IPS DF 6.9 (cell line): ENCODE results near the gene NOC2L.
A peak's percentile ranks its signal among the peaks of the same experiment; 100 is the strongest.

Experiments
- DNase-seq: peaks from one replicate; pipeline ENCODE4 v3.0.0-alpha.2; 2013; ENCODE audit warnings: low read depth, low spot score
- H3K27ac ChIP-seq: one replicate; pipeline ENCODE4 v1.5.1; 2013; ENCODE audit warnings: low read length, control low read depth
- H3K27me3 ChIP-seq: 2 replicates; pipeline ENCODE4 v1.6.1; 2013; ENCODE audit warnings: mild to moderate bottlenecking, low read length; ENCODE audit not compliant: control insufficient read depth, insufficient read depth
- H3K36me3 ChIP-seq: 2 replicates; pipeline ENCODE4 v1.6.1; 2013; ENCODE audit warnings: low read length; ENCODE audit not compliant: control insufficient read depth, insufficient read depth
- H3K4me1 ChIP-seq: 2 replicates; pipeline ENCODE4 v1.6.1; 2013; ENCODE audit warnings: low read length; ENCODE audit not compliant: control insufficient read depth, insufficient read depth
- H3K4me3 ChIP-seq: 2 replicates; pipeline ENCODE4 v1.5.1; 2013; ENCODE audit warnings: mild to moderate bottlenecking, low read length
- H3K9me3 ChIP-seq: 2 replicates; pipeline ENCODE4 v1.6.1; 2013; ENCODE audit warnings: low read length, inconsistent platforms; ENCODE audit not compliant: control insufficient read depth, insufficient read depth
- WGBS: extraction: QIAGEN DNeasy Blood & Tissue Kit; methylation state at CpG from one replicate; pipeline ENCODE4 v1.1.7; 2013; ENCODE audit warnings: mixed read lengths, missing lambda C conversion rate; ENCODE audit not compliant: insufficient read length, insufficient coverage; 5-methylcytosine and 5-hydroxymethylcytosine counted together

The NOC2L gene

DNA sequence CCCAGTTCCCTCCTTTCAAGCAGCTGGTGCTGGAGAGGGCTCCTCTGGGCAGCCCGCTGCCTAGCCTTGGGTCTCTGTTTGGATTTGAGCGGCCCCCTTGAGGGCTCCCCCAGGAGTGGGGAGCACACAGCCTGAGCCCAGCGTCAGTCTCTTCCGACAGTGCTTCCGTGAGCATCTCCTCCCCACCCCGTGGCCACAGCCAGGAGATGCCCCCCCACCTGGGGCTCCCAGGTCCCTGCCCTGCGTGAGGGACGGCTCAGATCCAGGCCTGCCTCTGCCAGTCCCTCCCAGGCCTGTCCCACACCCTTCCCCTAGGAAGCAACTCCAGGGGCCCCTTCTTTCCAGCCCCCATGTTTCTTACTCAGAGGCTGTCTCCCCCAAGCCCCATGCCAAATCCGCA lies 31.8 kb downstream of the NOC2L start:
- no peak overlapping the region for H3K4me3 ChIP-seq
- no peak for DNase-seq

DNA sequence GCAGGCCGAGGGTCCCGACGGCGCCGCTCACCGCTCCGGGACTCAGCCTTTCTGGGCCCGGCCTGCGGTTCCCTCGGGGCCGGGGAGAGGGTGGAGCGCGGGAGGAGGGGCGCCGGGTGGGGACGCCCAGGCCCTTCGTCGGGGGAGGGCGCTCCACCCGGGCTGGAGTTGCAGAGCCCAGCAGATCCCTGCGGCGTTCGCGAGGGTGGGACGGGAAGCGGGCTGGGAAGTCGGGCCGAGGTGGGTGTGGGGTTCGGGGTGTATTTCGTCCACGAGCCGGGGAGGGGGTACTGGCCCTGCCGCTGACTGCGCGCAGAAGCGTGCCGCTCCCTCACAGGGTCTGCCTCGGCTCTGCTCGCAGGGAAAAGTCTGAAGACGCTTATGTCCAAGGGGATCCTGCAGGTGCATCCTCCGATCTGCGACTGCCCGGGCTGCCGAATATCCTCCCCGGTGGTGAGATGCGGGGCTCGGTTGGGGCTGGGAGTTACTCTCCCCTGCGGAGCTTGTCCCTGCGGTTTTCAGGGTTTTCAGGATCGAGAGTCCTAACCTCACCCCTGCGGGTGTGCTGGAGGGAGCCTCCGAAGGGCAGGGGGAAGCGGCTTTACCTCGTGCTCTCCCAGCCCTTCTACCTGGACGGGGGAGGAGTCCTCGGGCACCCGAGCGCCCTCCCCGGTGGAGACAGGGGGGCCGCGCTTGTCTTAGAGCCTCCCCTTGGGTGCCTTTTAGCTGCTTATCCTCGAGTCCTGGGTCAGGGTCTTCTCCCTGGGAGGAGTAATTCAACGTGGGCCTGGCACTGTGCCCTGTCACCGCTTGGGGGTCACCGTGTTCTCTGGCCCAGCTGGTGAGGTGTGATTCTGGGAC lies 33.3 kb downstream of the NOC2L start:
- no peak for DNase-seq
- no CpG with 5 or more reads among the region's 65 CpGs for WGBS
- Histone ChIP-seq H3K4me1 (peaks cover 9% of the 10 kb centered on the region), H3K27ac (no peak overlapping the region), H3K9me3 (no peaks in the 10 kb centered on the region), H3K4me3 (peak overlapping the region; percentile 8; the same call in 1 of the 2 replicates), H3K27me3 (peaks cover 74% of the 10 kb centered on the region), H3K36me3 (no peaks in the 10 kb centered on the region)

More for the DNA sequence above, 31.8 kb downstream of the NOC2L start:
- no CpG with 5 or more reads among the region's 9 CpGs for WGBS
- Histone ChIP-seq H3K4me1 (peaks cover 6% of the 10 kb centered on the region), H3K27ac (no peak overlapping the region), H3K36me3 (no peaks in the 10 kb centered on the region), H3K9me3 (no peaks in the 10 kb centered on the region), H3K27me3 (peaks cover 70% of the 10 kb centered on the region)

DNA sequence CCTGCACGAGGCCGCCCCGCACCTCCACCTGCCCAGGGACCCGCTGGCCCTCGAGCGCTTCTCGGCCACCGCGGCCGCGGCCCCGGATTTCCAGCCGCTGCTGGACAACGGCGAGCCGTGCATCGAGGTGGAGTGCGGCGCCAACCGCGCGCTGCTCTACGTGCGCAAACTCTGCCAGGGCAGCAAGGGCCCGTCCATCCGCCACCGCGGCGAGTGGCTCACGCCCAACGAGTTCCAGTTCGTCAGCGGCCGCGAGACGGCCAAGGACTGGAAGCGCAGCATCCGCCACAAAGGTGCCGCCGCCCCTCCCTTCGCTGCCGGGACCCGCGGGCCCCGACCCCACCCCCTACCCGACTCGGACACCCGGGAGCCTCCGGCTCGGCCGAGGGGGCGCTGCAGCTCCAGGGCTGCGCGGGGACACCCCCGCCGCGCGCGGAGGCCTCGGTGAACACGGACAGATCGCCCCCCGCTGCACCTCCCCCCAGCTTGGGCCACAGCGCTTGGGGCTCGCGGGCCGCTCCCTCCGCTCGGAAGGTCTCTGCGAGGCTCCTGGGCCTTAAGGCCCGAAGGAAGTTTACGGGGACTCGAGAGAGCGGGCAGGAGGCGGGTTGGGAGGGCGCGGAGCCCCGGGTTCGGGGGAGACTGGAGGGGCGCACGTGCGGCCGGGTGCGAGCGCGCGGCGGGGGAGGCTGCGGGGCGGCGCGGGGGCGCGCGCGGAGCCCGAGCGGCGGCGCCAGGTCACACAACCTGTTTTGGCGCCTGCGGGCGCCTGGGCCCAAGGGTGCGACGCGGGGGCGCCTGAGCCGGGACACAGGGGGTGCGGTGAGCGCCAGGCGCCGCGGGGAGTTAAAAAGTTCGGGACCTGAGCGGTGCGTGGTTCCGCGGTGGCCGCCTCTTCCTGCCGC lies 34.1 kb downstream of the NOC2L start:
- DNase-seq: no peak
- WGBS: no CpG with 5 or more reads among the region's 120 CpGs
- peaks cover 13% of the 10 kb centered on the region for H3K4me1 ChIP-seq
- H3K27me3 ChIP-seq: peaks cover 78% of the 10 kb centered on the region
- no peak overlapping the region for H3K27ac ChIP-seq
- H3K4me3 ChIP-seq: peak overlapping the region; percentile 8; the same call in 1 of the 2 replicates
- H3K36me3 ChIP-seq: no peaks in the 10 kb centered on the region
- H3K9me3 ChIP-seq: no peaks in the 10 kb centered on the region

DNA sequence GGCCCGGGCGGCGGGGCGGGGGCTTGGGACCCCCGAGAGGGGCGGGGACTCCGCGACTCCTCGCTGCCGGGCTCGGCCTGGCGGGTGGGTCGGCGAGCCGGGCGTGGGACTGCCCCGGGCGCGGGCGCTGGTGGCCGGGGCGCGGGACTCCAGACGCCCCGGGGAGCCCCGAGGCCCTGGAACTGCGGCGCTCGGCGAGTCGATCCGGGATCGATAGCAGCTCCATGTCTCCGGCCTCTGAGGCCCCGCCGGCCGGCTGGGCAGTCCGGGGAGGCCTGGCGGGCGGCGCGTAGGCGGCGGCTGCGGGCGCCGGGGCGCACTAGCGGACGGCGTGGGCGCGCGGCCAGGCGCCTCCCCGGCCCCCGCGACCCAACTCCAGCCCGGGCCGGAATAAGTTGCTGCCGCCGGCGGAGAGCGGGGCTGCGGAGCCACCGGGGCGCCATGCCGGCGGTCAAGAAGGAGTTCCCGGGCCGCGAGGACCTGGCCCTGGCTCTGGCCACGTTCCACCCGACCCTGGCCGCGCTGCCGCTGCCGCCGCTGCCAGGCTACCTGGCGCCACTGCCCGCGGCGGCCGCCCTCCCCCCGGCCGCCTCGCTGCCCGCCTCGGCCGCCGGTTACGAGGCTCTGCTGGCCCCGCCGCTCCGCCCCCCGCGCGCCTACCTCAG lies 34.9 kb downstream of the NOC2L start:
- H3K4me1 ChIP-seq: peaks cover 13% of the 10 kb centered on the region
- peak overlapping the region; percentile 6; the same call in 1 of the 2 replicates for H3K4me3 ChIP-seq
- DNase-seq: no peak
- H3K27ac ChIP-seq: no peak overlapping the region
- H3K36me3 ChIP-seq: no peaks in the 10 kb centered on the region
- H3K9me3 ChIP-seq: no peaks in the 10 kb centered on the region
- WGBS: no CpG with 5 or more reads among the region's 98 CpGs
- H3K27me3 ChIP-seq: peaks cover 72% of the 10 kb centered on the region

DNA sequence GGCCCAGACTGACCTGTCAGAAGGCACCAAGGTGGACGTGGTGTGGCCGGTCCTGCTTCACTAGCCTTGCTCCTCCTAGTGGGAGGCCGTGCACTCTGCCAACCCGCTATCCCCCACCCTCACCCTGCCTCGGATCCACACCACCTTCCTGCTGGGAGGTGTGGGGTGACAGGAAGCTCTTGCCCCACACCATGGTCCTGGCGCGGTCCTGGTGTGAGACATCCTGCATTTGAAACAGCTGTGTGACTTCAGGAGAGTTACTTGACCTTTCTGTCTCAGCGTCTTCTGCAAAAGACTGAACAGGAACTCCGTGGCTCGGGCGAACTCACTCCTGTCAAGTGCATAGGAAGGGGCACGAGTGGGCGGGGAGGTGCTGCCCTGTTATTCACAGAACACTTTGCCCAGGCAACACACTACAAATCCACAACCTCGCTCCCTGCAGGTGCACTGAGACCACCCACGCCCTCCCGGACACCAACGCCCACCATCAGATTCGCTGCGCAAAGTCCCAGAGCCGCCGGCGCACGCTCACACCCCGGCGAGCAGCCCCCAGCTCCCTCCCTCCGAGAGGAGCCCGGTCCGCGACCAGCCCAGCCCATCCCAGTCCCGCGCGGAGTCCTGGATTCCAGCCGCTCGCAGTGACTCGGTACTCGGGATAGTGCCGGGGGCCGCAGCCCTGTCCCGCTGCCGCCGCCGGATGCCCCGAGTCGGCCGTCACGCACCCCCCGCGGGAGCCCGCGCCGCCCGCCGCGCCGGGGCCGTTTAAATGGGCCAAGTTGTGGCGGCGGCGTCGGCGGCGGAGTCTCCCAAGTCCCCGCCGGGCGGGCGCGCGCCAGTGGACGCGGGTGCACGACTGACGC lies 35.7 kb downstream of the NOC2L start, which contains the start of gene SAMD11:
Gene SAMD11, plus strand, starts transcription at position 793 of the 860 bp plus-strand sequence. CDS start 509 bp downstream, outside the sequence.
- DNase-seq: no peak
- no peak within 1 kb of the TSS for H3K27ac ChIP-seq
- no CpG with 5 or more reads among the region's 72 CpGs for WGBS
- H3K9me3 ChIP-seq: no peaks in the 10 kb centered on the region
- H3K4me1 ChIP-seq: peaks cover 13% of the 10 kb centered on the region
- H3K27me3 ChIP-seq: peaks cover 66% of the 10 kb centered on the region
- H3K36me3 ChIP-seq: no peaks in the 10 kb centered on the region
- peak within 1 kb of the TSS; percentile 6; the same call in 1 of the 2 replicates for H3K4me3 ChIP-seq

DNA sequence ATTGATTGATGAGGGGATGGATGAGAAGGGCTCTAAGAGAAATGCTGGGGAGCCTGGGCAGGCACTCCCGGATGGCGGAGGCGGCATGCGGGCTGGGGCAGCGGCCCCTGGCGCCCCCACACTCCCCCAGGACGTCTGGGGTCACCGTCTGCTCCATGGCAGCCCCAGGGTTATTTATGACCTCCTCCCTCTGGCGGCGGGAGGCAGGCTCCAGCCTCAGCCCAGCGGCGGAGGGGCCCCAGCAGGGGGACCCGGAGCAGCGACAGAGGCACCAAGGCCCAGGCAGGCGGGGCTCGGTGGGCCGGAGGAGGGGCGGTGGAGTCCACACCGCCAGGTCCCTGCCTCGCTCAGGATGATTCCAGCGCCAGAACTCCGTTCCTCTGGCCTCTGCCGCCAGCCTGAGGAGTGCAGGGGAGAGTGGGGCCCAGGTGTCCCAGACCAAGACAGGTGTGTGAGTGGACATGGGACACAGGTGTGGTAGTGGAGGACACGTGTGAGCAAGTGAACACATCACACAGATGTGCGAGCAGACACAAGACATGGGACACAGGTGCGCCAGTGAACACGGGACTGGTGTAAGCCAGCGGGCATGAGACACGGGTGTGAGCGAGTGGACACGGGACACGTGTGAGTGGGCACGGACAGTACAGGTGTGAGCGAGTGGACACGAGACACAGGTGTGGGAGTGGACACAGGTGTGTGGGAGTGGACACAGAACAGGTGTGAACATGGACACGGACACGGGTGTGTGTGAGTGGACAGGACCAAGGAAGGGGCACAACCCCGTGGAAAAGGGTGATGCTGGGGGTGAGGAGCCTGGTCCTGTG lies 37.8 kb downstream of the NOC2L start:
- Histone ChIP-seq H3K9me3 (no peaks in the 10 kb centered on the region), H3K4me3 (no peak overlapping the region), H3K4me1 (peaks cover 13% of the 10 kb centered on the region), H3K36me3 (no peaks in the 10 kb centered on the region), H3K27ac (no peak overlapping the region), H3K27me3 (peaks cover 47% of the 10 kb centered on the region)
- WGBS: no CpG with 5 or more reads among the region's 38 CpGs
- DNase-seq: no peak

DNA sequence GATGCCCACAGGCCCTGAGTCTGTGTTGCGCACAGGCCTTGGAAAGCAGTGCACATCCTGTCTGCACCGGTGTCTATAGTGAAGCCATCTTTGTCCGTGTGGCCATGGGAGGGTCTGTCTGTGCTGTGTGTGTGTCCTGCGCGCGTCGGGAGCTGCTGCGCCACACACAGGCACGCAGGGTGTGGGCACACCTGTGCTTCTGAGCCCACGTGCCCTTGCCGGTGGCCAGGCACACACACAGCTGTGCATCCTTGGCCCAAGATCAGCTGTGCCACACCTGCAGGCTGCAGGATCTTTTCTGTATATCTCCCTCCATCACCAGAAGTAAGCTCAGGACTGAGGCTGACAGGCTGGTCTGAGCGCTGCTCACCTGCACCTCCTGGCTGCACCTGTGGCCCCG lies 38.5 kb downstream of the NOC2L start:
- Histone ChIP-seq H3K4me1 (peaks cover 13% of the 10 kb centered on the region), H3K36me3 (no peaks in the 10 kb centered on the region), H3K9me3 (no peaks in the 10 kb centered on the region), H3K27ac (no peak overlapping the region), H3K4me3 (no peak overlapping the region), H3K27me3 (peaks cover 40% of the 10 kb centered on the region)
- DNase-seq: no peak
- no CpG with 5 or more reads among the region's 13 CpGs for WGBS

DNA sequence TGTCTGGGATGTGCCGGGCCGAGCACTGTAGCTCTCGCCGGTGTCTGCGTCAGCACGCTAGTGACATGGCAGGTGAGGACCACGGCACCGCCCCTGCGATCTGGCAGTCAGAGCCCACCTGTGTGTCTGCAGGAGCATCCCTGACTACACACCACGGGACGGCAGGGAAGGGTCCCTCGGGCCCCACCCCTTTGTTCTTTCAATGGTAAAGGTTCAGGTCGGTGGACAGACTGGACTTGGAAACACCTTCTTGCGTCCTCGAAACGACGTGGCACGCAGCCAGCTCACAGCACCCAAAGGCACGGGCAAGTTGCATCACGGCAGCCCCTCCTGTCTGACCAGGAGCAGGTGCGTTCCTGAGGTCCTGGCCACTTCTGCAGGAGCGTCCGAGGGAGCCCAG lies 39.0 kb downstream of the NOC2L start:
- DNase-seq: no peak
- H3K27ac ChIP-seq: no peak overlapping the region
- no peak overlapping the region for H3K4me3 ChIP-seq
- no CpG with 5 or more reads among the region's 23 CpGs for WGBS
- peaks cover 39% of the 10 kb centered on the region for H3K27me3 ChIP-seq
- peaks cover 13% of the 10 kb centered on the region for H3K4me1 ChIP-seq
- no peaks in the 10 kb centered on the region for H3K36me3 ChIP-seq
- no peaks in the 10 kb centered on the region for H3K9me3 ChIP-seq

DNA sequence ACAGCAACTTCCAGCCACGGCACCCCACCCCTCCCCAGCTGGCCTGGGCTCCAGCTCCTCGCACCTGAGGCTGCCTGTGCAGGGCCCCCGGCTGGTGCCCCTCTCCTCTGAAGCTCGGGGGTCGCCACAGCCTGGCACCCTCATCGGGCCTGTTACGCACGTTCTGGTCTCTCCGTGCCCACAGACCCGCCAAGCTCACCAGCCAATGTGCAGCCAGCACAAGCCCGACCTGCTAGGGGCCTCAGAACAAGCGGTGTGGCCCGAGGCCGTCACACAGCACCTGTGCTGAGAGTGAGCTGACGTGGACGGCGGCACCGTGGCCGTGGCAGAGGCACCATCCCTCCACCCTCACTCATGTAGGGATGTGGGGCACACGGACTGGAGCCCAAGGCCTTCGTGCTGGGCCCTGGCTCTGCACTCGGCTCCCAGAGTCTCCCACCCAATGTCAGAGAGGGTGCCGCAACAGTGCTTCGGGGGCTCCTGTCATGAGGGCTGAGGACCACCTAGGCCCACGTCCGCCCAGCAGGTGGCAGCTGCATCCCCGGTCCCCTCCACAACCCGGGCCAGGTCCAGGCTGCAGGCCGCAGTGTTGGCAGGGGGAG lies 39.7 kb downstream of the NOC2L start:
- Histone ChIP-seq H3K4me1 (peaks cover 13% of the 10 kb centered on the region), H3K9me3 (no peaks in the 10 kb centered on the region), H3K27me3 (peaks cover 34% of the 10 kb centered on the region), H3K36me3 (no peaks in the 10 kb centered on the region), H3K4me3 (no peak overlapping the region), H3K27ac (no peak overlapping the region)
- DNase-seq: no peak
- no CpG with 5 or more reads among the region's 29 CpGs for WGBS
